ENCODE results near the gene KATNAL1.
A peak's percentile ranks its signal among the peaks of the same experiment; 100 is the strongest.

The KATNAL1 gene

GRCh38 chr13:30319655-30320054, 12.3 kb upstream of the KATNAL1 start:
- no peak for DNase-seq (ENCODE audit: low read depth)
- TF ChIP-seq, protein P1, sequence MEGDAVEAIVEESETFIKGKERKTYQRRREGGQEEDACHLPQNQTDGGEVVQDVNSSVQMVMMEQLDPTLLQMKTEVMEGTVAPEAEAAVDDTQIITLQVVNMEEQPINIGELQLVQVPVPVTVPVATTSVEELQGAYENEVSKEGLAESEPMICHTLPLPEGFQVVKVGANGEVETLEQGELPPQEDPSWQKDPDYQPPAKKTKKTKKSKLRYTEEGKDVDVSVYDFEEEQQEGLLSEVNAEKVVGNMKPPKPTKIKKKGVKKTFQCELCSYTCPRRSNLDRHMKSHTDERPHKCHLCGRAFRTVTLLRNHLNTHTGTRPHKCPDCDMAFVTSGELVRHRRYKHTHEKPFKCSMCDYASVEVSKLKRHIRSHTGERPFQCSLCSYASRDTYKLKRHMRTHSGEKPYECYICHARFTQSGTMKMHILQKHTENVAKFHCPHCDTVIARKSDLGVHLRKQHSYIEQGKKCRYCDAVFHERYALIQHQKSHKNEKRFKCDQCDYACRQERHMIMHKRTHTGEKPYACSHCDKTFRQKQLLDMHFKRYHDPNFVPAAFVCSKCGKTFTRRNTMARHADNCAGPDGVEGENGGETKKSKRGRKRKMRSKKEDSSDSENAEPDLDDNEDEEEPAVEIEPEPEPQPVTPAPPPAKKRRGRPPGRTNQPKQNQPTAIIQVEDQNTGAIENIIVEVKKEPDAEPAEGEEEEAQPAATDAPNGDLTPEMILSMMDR (conservative IDR thresholded peaks at IDR 0.05; ENCODE audit: low read depth, low read length), result no peak
- H3K4me3 ChIP-seq (ENCODE audit: low read depth, low read length), result no peak overlapping the region

DNA sequence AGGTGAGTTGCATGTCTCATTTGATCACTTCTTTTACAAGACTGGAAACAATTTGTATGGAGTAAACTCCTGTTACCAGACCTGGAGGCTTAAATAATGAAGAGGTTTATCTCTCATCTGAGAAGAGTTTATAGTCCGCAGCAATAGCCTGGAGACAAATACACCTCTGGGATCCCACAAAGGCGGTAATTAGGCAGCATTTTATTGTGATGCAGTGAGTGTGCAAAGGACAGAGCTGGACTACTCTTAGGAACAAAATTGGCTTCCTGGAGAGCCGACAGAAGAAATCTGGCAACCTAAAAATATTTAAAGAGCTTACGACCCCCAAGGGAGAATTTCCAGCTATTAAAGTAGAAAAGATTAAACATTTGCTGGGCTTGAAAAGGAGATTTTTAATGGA, 11.8 kb upstream of the KATNAL1 start:
- no peak overlapping the region for H3K4me3 ChIP-seq (ENCODE audit: low read depth, low read length)
- no peak for DNase-seq (ENCODE audit: low read depth)
- TF ChIP-seq, protein P1 (conservative IDR thresholded peaks at IDR 0.05; ENCODE audit: low read depth, low read length), result no peak

DNA sequence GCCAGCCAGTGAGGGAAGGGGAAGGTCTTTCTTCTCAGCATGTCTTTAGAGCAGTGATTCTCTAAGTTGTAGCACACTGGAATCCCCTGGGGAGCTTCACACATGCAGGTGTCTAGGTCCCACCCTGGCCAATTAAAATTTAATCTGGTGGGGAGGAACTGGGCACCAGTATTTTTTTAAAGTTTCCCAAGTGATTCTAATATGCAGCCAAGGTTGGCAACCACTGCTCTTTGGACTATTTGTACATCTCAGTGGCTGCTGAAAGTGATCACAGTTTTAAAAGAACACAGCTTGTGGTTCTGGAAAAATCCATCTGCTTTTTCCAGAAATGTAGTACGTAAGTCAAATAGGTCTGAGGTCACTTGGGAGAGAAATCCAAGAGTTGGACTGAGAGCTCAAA, 10.7 kb upstream of the KATNAL1 start:
- TF ChIP-seq, protein P1 (conservative IDR thresholded peaks at IDR 0.05; ENCODE audit: low read depth, low read length), result no peak
- no peak overlapping the region for H3K4me3 ChIP-seq (ENCODE audit: low read depth, low read length)
- no peak for DNase-seq (ENCODE audit: low read depth)

- TF ChIP-seq, protein P1 (conservative IDR thresholded peaks at IDR 0.05; ENCODE audit: low read depth, low read length), result no peak
- DNase-seq (ENCODE audit: low read depth), result no peak
- no peak overlapping the region for H3K4me3 ChIP-seq (ENCODE audit: low read depth, low read length)
Measured at GRCh38 chr13:30314562-30314961, 7.2 kb upstream of the KATNAL1 start.

DNA sequence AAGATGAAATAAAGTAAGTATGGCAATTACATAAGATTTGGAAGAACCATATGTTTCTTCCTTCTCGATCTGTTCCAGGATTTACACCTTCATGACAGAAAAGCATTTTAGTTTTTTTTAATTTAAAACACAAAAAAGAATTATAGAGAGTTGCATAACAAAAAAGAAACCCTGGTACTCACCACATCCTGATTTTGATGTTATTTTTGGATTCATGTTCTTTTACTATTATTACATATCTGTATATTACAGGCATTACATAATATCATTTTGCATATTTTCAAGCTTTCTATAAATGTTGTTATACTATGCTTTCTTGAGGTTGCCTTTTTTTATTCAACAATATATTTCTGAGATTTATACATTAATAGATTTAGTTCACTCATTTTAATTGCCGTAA, 6.7 kb upstream of the KATNAL1 start:
- DNase-seq (ENCODE audit: low read depth), result no peak
- no peak overlapping the region for H3K4me3 ChIP-seq (ENCODE audit: low read depth, low read length)
- TF ChIP-seq, protein P1 (conservative IDR thresholded peaks at IDR 0.05; ENCODE audit: low read depth, low read length), result no peak

GRCh38 chr13:30313311-30313710, 6.0 kb upstream of the KATNAL1 start:
- H3K4me3 ChIP-seq (ENCODE audit: low read depth, low read length), result no peak overlapping the region
- TF ChIP-seq, protein P1 (conservative IDR thresholded peaks at IDR 0.05; ENCODE audit: low read depth, low read length), result no peak
- no peak for DNase-seq (ENCODE audit: low read depth)

- DNase-seq (ENCODE audit: low read depth), result peak; percentile 69
- TF ChIP-seq, protein P1 (conservative IDR thresholded peaks at IDR 0.05; ENCODE audit: low read depth, low read length), result no peak
- H3K4me3 ChIP-seq (ENCODE audit: low read depth, low read length), result no peak overlapping the region
Measured at GRCh38 chr13:30312904-30313303, 5.6 kb upstream of the KATNAL1 start.

All from choroid plexus epithelial cell (primary cell).